Prostate gland (tissue), 2 donors: ENCODE results near the gene KPNA1. TPM values are rescaled to one million over a fixed set of nuclear protein-coding genes. Genes with fewer than 3 reads are reported as not detected.

Experiments
- DNase-seq: peaks from one replicate; pipeline ENCODE4 v3.0.0-alpha.2; 2019; ENCODE audit warnings: low spot score
- H3K27ac ChIP-seq, 2 donors: fragments of 200-600 bp; sonication (generic); 2 replicates each; pipeline ENCODE4 v1.5.1; 2017 to 2019
- H3K27me3 ChIP-seq: fragments of 200-600 bp; sonication (generic); replicated peaks from 2 replicates; pipeline ENCODE4 v1.5.1; 2019; ENCODE audit not compliant: insufficient read depth
- H3K36me3 ChIP-seq, 2 donors: fragments of 200-600 bp; sonication (generic); 1 replicate in 1 of 2; 2 replicates in 1 of 2; pipeline versions ENCODE4 v1.5.1 to v1.8.1; 2017 to 2019
- H3K4me1 ChIP-seq: fragments of 200-600 bp; sonication (generic); replicated peaks from 2 replicates; pipeline ENCODE4 v1.5.1; 2019
- H3K4me3 ChIP-seq, 2 donors: fragments of 200-600 bp; sonication (generic); 2 replicates each; pipeline ENCODE4 v1.5.1; 2017 to 2019
- H3K9me3 ChIP-seq: fragments of 200-600 bp; sonication (generic); 2 replicates; pipeline ENCODE4 v1.5.1; 2017
- POLR2A ChIP-seq: fragments of 450-650 bp; IDR thresholded peaks from one replicate; pipeline ENCODE4 v1.6.1; 2016; ENCODE audit warnings: antibody characterized with exemption, mild to moderate bottlenecking
- POLR2AphosphoS5 ChIP-seq: sonication (generic); formaldehyde crosslinking; IDR thresholded peaks from one replicate; pipeline ENCODE4 v1.6.1; 2017; ENCODE audit warnings: antibody characterized with exemption
- WGBS: methylation state at CpG from one replicate; pipeline ENCODE4 v1.1.5; 2018; 5-methylcytosine and 5-hydroxymethylcytosine counted together
- intact Hi-C: fragments of 100-400 bp; cut with DNase I; formaldehyde crosslinking; loops from one replicate; pipeline ENCODE4 v1.14.2; 2022
- total RNA-seq, 2 donors: library from RNA; depleted of rRNA; stranded (reverse); fragments of >200 nt; gene quantifications; one replicate each; pipeline ENCODE4 v1.1.0, GENCODE V29; 2016
- TF ChIP-seq, protein P1 (sequence below), 4 experiments: fragments of 200-600 bp in 2 of 4; fragments of 450-650 bp in 2 of 4; sonication (generic) in 2 of 4; IDR thresholded peaks; 1 replicate in 3 of 4; 2 replicates in 1 of 4; pipeline ENCODE4 v1.5.1; 2016 to 2019; ENCODE audit warnings: antibody characterized with exemption in 4 of 4, mild to moderate bottlenecking in 2 of 4, moderate library complexity in 2 of 4

KPNA1 gene
- total RNA-seq, 2 donors from 2014 or later = 27.1 to 38.7 TPM

DNA sequence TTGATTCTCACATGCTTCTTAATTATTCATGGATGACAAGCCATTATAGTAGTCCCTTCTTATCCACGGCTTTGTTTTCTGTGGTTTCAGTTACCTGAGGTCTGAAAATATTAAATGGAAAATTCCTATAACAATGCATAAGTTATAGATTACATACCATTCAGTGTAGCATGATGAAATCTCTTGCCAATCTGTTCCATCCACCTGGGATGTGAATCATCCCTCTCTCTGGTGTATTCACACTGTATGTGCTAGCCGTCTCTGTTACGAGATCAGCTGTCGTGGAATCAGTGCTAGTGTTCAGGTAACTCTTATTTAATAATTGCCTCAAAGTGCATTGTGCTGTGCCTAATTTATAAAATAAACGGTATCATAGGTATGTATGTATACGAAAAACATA is 104.1 kb downstream of the KPNA1 start:
- no peak overlapping the region for H3K27ac ChIP-seq
- no peak overlapping the region for H3K4me3 ChIP-seq
- H3K9me3 ChIP-seq = no peaks in the 10 kb centered on the region
- no peak for DNase-seq
- 89% methylated on average over 6 of the region's 6 CpGs for WGBS
- H3K4me1 ChIP-seq = no peaks in the 10 kb centered on the region
- TF ChIP-seq POLR2A (no peak), POLR2AphosphoS5 (no peak)
- TF ChIP-seq, protein P1, sequence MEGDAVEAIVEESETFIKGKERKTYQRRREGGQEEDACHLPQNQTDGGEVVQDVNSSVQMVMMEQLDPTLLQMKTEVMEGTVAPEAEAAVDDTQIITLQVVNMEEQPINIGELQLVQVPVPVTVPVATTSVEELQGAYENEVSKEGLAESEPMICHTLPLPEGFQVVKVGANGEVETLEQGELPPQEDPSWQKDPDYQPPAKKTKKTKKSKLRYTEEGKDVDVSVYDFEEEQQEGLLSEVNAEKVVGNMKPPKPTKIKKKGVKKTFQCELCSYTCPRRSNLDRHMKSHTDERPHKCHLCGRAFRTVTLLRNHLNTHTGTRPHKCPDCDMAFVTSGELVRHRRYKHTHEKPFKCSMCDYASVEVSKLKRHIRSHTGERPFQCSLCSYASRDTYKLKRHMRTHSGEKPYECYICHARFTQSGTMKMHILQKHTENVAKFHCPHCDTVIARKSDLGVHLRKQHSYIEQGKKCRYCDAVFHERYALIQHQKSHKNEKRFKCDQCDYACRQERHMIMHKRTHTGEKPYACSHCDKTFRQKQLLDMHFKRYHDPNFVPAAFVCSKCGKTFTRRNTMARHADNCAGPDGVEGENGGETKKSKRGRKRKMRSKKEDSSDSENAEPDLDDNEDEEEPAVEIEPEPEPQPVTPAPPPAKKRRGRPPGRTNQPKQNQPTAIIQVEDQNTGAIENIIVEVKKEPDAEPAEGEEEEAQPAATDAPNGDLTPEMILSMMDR (IDR thresholded peaks at IDR 0.05) = no peak
- H3K36me3 ChIP-seq = no peaks in the 10 kb centered on the region
- intact Hi-C loops = loop anchor here (10.0 kb wide), 1 partner anchor 104 kb away; the partner anchor contains the start of gene KPNA1
- H3K27me3 ChIP-seq = no peaks in the 10 kb centered on the region

DNA sequence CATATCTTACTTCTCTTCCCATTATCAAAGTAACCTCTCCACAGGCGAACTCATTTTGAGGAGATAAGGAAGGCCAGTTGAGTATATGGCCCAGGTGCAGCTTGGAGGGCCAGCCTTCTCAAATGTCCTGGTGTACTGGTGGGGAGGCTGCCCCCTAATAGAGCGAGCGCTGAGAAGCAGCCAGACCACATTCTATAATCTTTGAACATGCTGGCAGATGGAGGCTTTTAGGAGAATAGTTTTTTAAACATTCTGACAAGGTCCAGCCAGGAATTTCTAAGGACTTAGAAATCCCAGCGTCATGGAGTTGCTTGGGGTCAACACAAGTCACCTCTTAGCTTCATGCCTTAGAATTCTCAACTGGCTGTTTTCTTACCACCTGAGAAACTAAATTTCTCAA is 104.6 kb downstream of the KPNA1 start:
- TF ChIP-seq, protein P1 (IDR thresholded peaks at IDR 0.05) = no peak
- TF ChIP-seq POLR2AphosphoS5 (no peak), POLR2A (no peak)
- WGBS = 89% methylated on average over 4 of the region's 4 CpGs
- intact Hi-C loops = loop anchor here (10.0 kb wide), 1 partner anchor 105 kb away; the partner anchor contains the start of gene KPNA1
- H3K9me3 ChIP-seq = no peaks in the 10 kb centered on the region
- no peak overlapping the region for H3K4me3 ChIP-seq
- no peak overlapping the region for H3K27ac ChIP-seq
- H3K4me1 ChIP-seq = no peaks in the 10 kb centered on the region
- H3K36me3 ChIP-seq = no peaks in the 10 kb centered on the region
- no peak for DNase-seq
- H3K27me3 ChIP-seq = no peaks in the 10 kb centered on the region

DNA sequence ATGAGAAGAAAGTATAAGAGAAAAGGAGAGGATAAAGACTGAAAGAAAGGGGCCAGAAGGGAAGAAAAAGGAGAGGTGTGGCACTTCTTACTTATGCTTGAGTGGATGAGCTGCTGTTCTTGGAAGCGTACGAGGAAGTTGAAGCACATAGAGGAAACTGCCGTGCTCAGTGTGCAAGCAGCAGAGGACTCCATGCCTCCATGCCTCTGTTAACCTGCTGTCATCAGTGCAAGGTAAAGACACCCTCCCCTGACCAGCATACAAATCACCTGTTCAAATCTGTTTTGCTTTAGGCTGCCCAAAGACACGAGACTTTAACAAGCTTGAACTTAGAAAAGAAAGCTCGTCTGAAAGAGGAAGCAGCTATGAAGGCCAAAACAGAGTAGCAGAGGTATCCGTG is 105.3 kb downstream of the KPNA1 start:
- Histone ChIP-seq H3K36me3 (no peaks in the 10 kb centered on the region), H3K9me3 (no peaks in the 10 kb centered on the region), H3K27me3 (no peaks in the 10 kb centered on the region), H3K4me1 (no peaks in the 10 kb centered on the region), H3K4me3 (no peak overlapping the region), H3K27ac (no peak overlapping the region)
- no peak for DNase-seq
- WGBS = 75% methylated on average over 6 of the region's 6 CpGs
- intact Hi-C loops = no loop called here
- TF ChIP-seq, protein P1 (IDR thresholded peaks at IDR 0.05) = no peak
- TF ChIP-seq POLR2AphosphoS5 (no peak), POLR2A (no peak)

DNA sequence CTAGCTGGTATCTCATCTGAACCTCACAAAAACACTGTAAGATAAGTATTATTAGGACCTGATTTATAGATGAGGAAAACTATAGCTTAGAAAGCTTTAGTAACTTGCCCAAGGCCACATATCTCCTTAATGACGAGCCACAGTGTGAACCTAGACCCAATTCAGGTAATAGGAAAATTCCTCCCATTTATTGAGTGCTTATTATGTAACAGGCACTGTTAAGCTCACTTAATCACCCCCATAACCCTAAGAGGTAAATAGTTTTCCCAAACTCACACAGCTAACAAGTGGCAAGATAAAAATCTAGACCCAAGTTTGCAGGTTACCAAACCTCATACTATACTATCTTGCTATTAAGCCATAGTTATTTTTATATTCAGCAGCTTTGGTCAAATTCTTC is 106.8 kb downstream of the KPNA1 start:
- no peak overlapping the region for H3K4me3 ChIP-seq
- TF ChIP-seq POLR2A (no peak), POLR2AphosphoS5 (no peak)
- TF ChIP-seq, protein P1 (IDR thresholded peaks at IDR 0.05) = no peak
- no peaks in the 10 kb centered on the region for H3K36me3 ChIP-seq
- DNase-seq = no peak
- intact Hi-C loops = no loop called here
- WGBS = 90% methylated on average over 1 of the region's 1 CpG
- no peaks in the 10 kb centered on the region for H3K9me3 ChIP-seq
- no peaks in the 10 kb centered on the region for H3K27me3 ChIP-seq
- H3K4me1 ChIP-seq = no peaks in the 10 kb centered on the region
- no peak overlapping the region for H3K27ac ChIP-seq

DNA sequence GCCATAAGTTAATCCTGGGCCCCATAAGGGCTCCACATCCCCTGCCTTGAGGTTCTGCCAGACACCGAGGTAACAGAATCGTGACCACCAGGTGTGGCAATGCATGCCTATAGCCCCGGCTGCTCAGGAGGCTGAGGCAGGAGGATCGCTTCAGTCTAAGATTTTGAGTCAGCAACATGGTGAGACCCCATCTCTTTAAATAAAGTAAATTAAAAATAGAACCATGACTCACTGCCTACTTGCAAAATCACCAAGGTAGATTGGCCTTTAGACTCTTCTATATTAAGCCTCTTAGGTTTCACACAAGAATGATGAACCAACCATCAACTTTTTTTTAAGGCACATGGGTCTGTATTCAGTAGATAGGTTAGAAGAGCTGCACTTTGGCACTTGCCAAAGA is 108.5 kb downstream of the KPNA1 start:
- TF ChIP-seq POLR2A (no peak), POLR2AphosphoS5 (no peak)
- TF ChIP-seq, protein P1 (IDR thresholded peaks at IDR 0.05) = no peak
- H3K4me1 ChIP-seq = no peaks in the 10 kb centered on the region
- H3K27me3 ChIP-seq = no peaks in the 10 kb centered on the region
- WGBS = 88% methylated on average over 4 of the region's 4 CpGs
- no peak overlapping the region for H3K27ac ChIP-seq
- H3K9me3 ChIP-seq = no peaks in the 10 kb centered on the region
- DNase-seq = no peak
- no peak overlapping the region for H3K4me3 ChIP-seq
- intact Hi-C loops = no loop called here
- H3K36me3 ChIP-seq = no peaks in the 10 kb centered on the region
